Naive thymus-derived CD4-positive, alpha-beta T cell (primary cell): ENCODE measurements around the gene DOCK8. TPM values are rescaled to one million over a fixed set of nuclear protein-coding genes. Genes with fewer than 3 reads are reported as not detected.
"Not testable (repeated sequence)": the region's sequence is repeated elsewhere in the genome, so short reads cannot be mapped to it uniquely, and the experiment has no call there.

Source experiments
- ATAC-seq: fragments of 150-1000 bp; cut with Tn5 transposase; 2 replicates; pipeline ENCODE4 v1.10.0; 2021; ENCODE audit warnings: mild to moderate bottlenecking, moderate library complexity
- CTCF ChIA-PET: fragments of 350-600 bp; sonication (Branson Sonifier 250); formaldehyde crosslinking; loops from one replicate; lab custom pipeline; 2021; ENCODE audit warnings: antibody characterized with exemption; lab: Charles Lee
- POLR2A ChIA-PET: fragments of 350-600 bp; sonication (Branson Sonifier 250); formaldehyde crosslinking; loops from one replicate; lab custom pipeline; 2021; ENCODE audit warnings: antibody characterized with exemption, inconsistent platforms; lab: Charles Lee
- DNase-seq, 9 donors: peaks; one replicate each; pipeline versions ENCODE4 v3.0.0 to v3.0.0-alpha.2; 2020 to 2022; ENCODE audit warnings: mixed read lengths in 1 of 9
- H3K27ac ChIP-seq: one replicate; pipeline ENCODE4 v1.7.0; 2013; ENCODE audit warnings: mild to moderate bottlenecking, low read depth, low read length, moderate library complexity
- H3K27me3 ChIP-seq, 2 donors: one replicate each; pipeline ENCODE4 v1.7.0; 2013; ENCODE audit warnings: low read length in 2 of 2, mild to moderate bottlenecking in 2 of 2, moderate library complexity in 2 of 2; ENCODE audit not compliant: control insufficient read depth in 2 of 2, insufficient read depth in 2 of 2
- H3K36me3 ChIP-seq, 3 experiments: 1 replicate in 2 of 3; 2 replicates in 1 of 3; pipeline ENCODE4 v1.7.0; 2013; ENCODE audit warnings: low read length in 3 of 3, mild to moderate bottlenecking in 3 of 3, moderate library complexity in 1 of 3; ENCODE audit not compliant: insufficient read depth in 3 of 3, control insufficient read depth in 2 of 3
- H3K4me1 ChIP-seq, 2 donors: one replicate each; pipeline ENCODE4 v1.7.0; 2013; ENCODE audit warnings: low read length in 2 of 2, mild to moderate bottlenecking in 2 of 2, moderate library complexity in 1 of 2; ENCODE audit not compliant: control insufficient read depth in 2 of 2, insufficient read depth in 2 of 2
- H3K4me3 ChIP-seq: 2 replicates; pipeline ENCODE4 v1.7.0; 2013; ENCODE audit warnings: mild to moderate bottlenecking, low read length
- H3K9me3 ChIP-seq, 3 experiments: 1 replicate in 2 of 3; 2 replicates in 1 of 3; pipeline ENCODE4 v1.7.0; 2013; ENCODE audit warnings: low read length in 3 of 3; ENCODE audit not compliant: control insufficient read depth in 2 of 3
- H3K27ac Mint-ChIP-seq, 9 donors: one replicate each; pipeline ENCODE4 v1.8.0; 2020 to 2022; ENCODE audit warnings: mixed read lengths in 9 of 9, mild to moderate bottlenecking in 8 of 9, moderate library complexity in 5 of 9, inconsistent platforms in 2 of 9
- H3K27me3 Mint-ChIP-seq, 5 donors: one replicate each; pipeline ENCODE4 v1.8.0; 2021 to 2022; ENCODE audit warnings: mixed read lengths in 5 of 5, mild to moderate bottlenecking in 1 of 5
- H3K36me3 Mint-ChIP-seq, 5 donors: one replicate each; pipeline ENCODE4 v1.8.0; 2020 to 2022; ENCODE audit warnings: mixed read lengths in 5 of 5, mild to moderate bottlenecking in 3 of 5, inconsistent platforms in 1 of 5
- H3K4me1 Mint-ChIP-seq, 7 donors: one replicate each; pipeline ENCODE4 v1.8.0; 2020 to 2022; ENCODE audit warnings: mixed read lengths in 7 of 7, mild to moderate bottlenecking in 3 of 7, inconsistent platforms in 1 of 7
- H3K4me3 Mint-ChIP-seq, 10 donors: one replicate each; pipeline ENCODE4 v1.8.0; 2020 to 2022; ENCODE audit warnings: mild to moderate bottlenecking in 10 of 10, mixed read lengths in 10 of 10, moderate library complexity in 6 of 10, inconsistent platforms in 2 of 10
- H3K9me3 Mint-ChIP-seq, 11 donors: one replicate each; pipeline ENCODE4 v1.8.0; 2020 to 2022; ENCODE audit warnings: mixed read lengths in 11 of 11, mild to moderate bottlenecking in 4 of 11, inconsistent platforms in 1 of 11, moderate library complexity in 1 of 11
- intact Hi-C, 2 donors: fragments of 100-400 bp; cut with micrococcal nuclease; formaldehyde crosslinking; loops; one replicate each; pipeline ENCODE4 v1.15.1; 2023
- polyA plus RNA-seq, 2 donors: library from polyadenylated mRNA; unstranded; fragments of 300-500 nt; fragmentation: Illumina TruSeq; gene quantifications; one replicate each; pipeline ENCODE4 v1.2.3, GENCODE V29; 2021
- total RNA-seq, 6 experiments: library from RNA in 5 of 6; stranded (reverse) in 5 of 6; gene quantifications; 1 replicate in 5 of 6; 2 replicates in 1 of 6; pipeline ENCODE4 v1.2.3 and lab custom pipeline; 2021 to 2026

Gene DOCK8
- total and polyA plus RNA-seq, 7 experiments from 2014 or later, result 47.7 to 294 (median 225) TPM

DNA sequence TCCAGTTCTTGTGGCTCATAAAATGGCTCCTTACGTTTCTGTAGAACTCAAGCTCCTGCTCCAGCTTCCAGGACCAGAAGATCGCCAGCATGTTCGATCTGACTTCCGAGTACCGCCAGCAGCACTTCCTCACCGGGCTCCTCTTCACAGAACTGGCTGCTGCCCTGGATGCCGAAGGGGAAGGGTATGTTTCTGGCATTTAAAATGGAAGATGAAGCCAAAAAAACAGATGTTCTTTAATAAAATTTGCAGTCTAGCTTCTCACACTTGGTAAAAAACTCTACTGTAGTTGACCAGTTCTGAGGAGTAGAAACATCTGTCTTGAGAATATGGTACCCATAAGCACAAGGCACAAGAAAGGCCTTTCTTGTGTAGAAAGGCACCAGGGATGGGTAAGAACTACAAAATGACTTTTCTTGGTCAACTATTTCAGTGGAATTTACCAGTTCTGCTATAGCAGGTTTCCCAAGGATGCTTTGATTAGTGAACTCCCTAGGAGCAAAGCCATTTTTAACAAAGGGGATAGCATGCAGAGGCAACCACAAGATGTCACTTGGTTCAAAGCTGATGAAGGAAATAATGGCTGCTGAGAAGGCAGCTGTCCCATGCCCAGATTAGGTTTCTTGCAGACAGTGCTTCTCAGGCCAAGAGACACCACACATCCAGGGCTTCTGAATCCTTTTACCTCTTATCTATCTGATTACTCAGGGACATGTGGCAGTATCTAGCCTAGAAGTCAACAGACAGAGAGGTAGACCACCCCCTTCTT, 192.4 kb downstream of the DOCK8 start:
- Histone ChIP-seq H3K27me3 (no peaks in the 10 kb centered on the region), H3K27ac (no peak overlapping the region), H3K36me3 (peaks cover 58 to 70% (median 62%) of the 10 kb centered on the region in 3 experiments), H3K4me3 (no peak overlapping the region), H3K4me1 (no peaks in the 10 kb centered on the region), H3K9me3 (no peaks in the 10 kb centered on the region)
- Mint-ChIP-seq H3K4me1 (peaks cover 0 to 8% (median 3%) of the 10 kb centered on the region in 7 donors), H3K36me3 (peaks cover 24 to 80% (median 62%) of the 10 kb centered on the region in 5 donors), H3K4me3 (no peak overlapping the region), H3K27ac (peak overlapping the region in 1 of 9 donors; percentile 57), H3K27me3 (no peaks in the 10 kb centered on the region), H3K9me3 (peaks cover 0 to 3% (median 0%) of the 10 kb centered on the region in 11 donors)
- ChIA-PET POLR2A (no interaction called here), CTCF (no interaction called here)
- ATAC-seq (no peak), DNase-seq (no peak)
- intact Hi-C loops, result loop anchor here in 1 of 2 donors (5.0 kb wide), 1 partner anchor 35 kb away; no protein-coding TSS in a partner anchor

GRCh38 chr9:409655-410054, 195.0 kb downstream of the DOCK8 start:
- H3K4me1 ChIP-seq, POLR2A ChIA-PET, H3K4me3 ChIP-seq, H3K27me3 ChIP-seq, H3K4me3 Mint-ChIP-seq, DNase-seq, H3K27ac ChIP-seq, H3K4me1 Mint-ChIP-seq, H3K9me3 Mint-ChIP-seq, ATAC-seq, H3K9me3 ChIP-seq, H3K27ac Mint-ChIP-seq, H3K27me3 Mint-ChIP-seq: not testable (repeated sequence)
- H3K36me3 Mint-ChIP-seq, result peaks cover 22 to 72% (median 60%) of the 10 kb centered on the region in 5 donors
- H3K36me3 ChIP-seq, result peaks cover 43 to 51% (median 49%) of the 10 kb centered on the region in 3 experiments
- intact Hi-C loops, result loop anchor here (5.0 kb wide), 2 partner anchors 33 to 38 kb away; no protein-coding TSS in a partner anchor
- CTCF ChIA-PET, result interaction anchor here (0.7 kb wide), 1 partner anchor 337 kb away, joined by 3 read pairs; no protein-coding TSS in a partner anchor

GRCh38 chr9:414595-414994, 199.9 kb downstream of the DOCK8 start:
- H3K27me3 ChIP-seq, result no peaks in the 10 kb centered on the region
- CTCF ChIA-PET, result no interaction called here
- Mint-ChIP-seq H3K36me3 (peaks cover 16 to 62% (median 32%) of the 10 kb centered on the region in 5 donors), H3K9me3 (no peaks in the 10 kb centered on the region), H3K27ac (peak overlapping the region in 4 of 9 donors; percentile 9 to 53 (median 32)), H3K4me1 (peaks cover 0 to 3% (median 0%) of the 10 kb centered on the region in 7 donors), H3K27me3 (no peaks in the 10 kb centered on the region), H3K4me3 (no peak overlapping the region)
- no peak for DNase-seq
- H3K27ac ChIP-seq, result no peak overlapping the region
- H3K9me3 ChIP-seq, result no peaks in the 10 kb centered on the region
- POLR2A ChIA-PET, result interaction anchor here (1.0 kb wide), 1 partner anchor 9 kb away, joined by 3 read pairs; no protein-coding TSS in a partner anchor
- intact Hi-C loops, result loop anchor here in 1 of 2 donors (5.0 kb wide), 1 partner anchor 33 kb away; no protein-coding TSS in a partner anchor
- ATAC-seq, result no peak
- no peak overlapping the region for H3K4me3 ChIP-seq
- H3K4me1 ChIP-seq, result no peaks in the 10 kb centered on the region
- H3K36me3 ChIP-seq, result peaks cover 26 to 45% (median 38%) of the 10 kb centered on the region in 3 experiments

GRCh38 chr9:419571-420171, 205.0 kb downstream of the DOCK8 start:
- peak overlapping the region in 4 of 9 donors; percentile 10 to 54 (median 32) for H3K27ac Mint-ChIP-seq
- Histone ChIP-seq H3K9me3 (no peaks in the 10 kb centered on the region), H3K36me3 (peaks cover 44 to 84% (median 46%) of the 10 kb centered on the region in 3 experiments), H3K4me3 (no peak overlapping the region), H3K4me1 (peaks cover 0 to 1% of the 10 kb centered on the region in 2 donors), H3K27me3 (no peaks in the 10 kb centered on the region), H3K27ac (no peak overlapping the region)
- ATAC-seq, result no peak
- POLR2A ChIA-PET, result no interaction called here
- intact Hi-C loops, result loop anchor here in 1 of 2 donors (10.0 kb wide), 1 partner anchor 85 kb away; no protein-coding TSS in a partner anchor
- H3K4me1 Mint-ChIP-seq, result peaks cover 0 to 2% (median 0%) of the 10 kb centered on the region in 7 donors
- H3K9me3 Mint-ChIP-seq, result no peaks in the 10 kb centered on the region
- no peaks in the 10 kb centered on the region for H3K27me3 Mint-ChIP-seq
- H3K36me3 Mint-ChIP-seq, result peaks cover 15 to 67% (median 33%) of the 10 kb centered on the region in 5 donors
- CTCF ChIA-PET, result interaction anchor here (0.6 kb wide), 1 partner anchor 39 kb away, joined by 3 read pairs; no protein-coding TSS in a partner anchor
- DNase-seq, result no peak
- no peak overlapping the region for H3K4me3 Mint-ChIP-seq

GRCh38 chr9:421896-422295, 207.2 kb downstream of the DOCK8 start:
- intact Hi-C loops, result loop anchor here in 1 of 2 donors (10.0 kb wide), 1 partner anchor 87 kb away; no protein-coding TSS in a partner anchor
- no peak overlapping the region for H3K4me3 Mint-ChIP-seq
- no peak overlapping the region for H3K27ac Mint-ChIP-seq
- no peaks in the 10 kb centered on the region for H3K27me3 Mint-ChIP-seq
- CTCF ChIA-PET, result no interaction called here
- no peak overlapping the region for H3K27ac ChIP-seq
- no peak overlapping the region for H3K4me3 ChIP-seq
- POLR2A ChIA-PET, result no interaction called here
- H3K9me3 ChIP-seq, result no peaks in the 10 kb centered on the region
- peaks cover 0 to 2% (median 0%) of the 10 kb centered on the region in 7 donors for H3K4me1 Mint-ChIP-seq
- no peaks in the 10 kb centered on the region for H3K9me3 Mint-ChIP-seq
- H3K4me1 ChIP-seq, result peaks cover 0 to 3% of the 10 kb centered on the region in 2 donors
- ATAC-seq, result no peak
- H3K36me3 ChIP-seq, result peaks cover 31 to 78% (median 36%) of the 10 kb centered on the region in 3 experiments
- H3K36me3 Mint-ChIP-seq, result peaks cover 4 to 60% (median 31%) of the 10 kb centered on the region in 5 donors
- no peaks in the 10 kb centered on the region for H3K27me3 ChIP-seq
- no peak for DNase-seq

GRCh38 chr9:426264-426663, 211.6 kb downstream of the DOCK8 start:
- intact Hi-C loops, result loop anchor here in 1 of 2 donors (10.0 kb wide), 1 partner anchor 91 kb away; no protein-coding TSS in a partner anchor
- Mint-ChIP-seq H3K9me3 (no peaks in the 10 kb centered on the region), H3K36me3 (peaks cover 7 to 62% (median 33%) of the 10 kb centered on the region in 5 donors)

More at GRCh38 chr9:426264-426663, 211.6 kb downstream of the DOCK8 start:
- Mint-ChIP-seq H3K27me3 (no peaks in the 10 kb centered on the region), H3K4me1 (no peaks in the 10 kb centered on the region), H3K27ac (peak overlapping the region in 3 of 9 donors; percentile 2 to 80 (median 3)), H3K4me3 (no peak overlapping the region)
- DNase-seq (no peak), ATAC-seq (no peak)
- Histone ChIP-seq H3K4me3 (no peak overlapping the region), H3K27ac (no peak overlapping the region), H3K36me3 (peaks cover 20 to 85% (median 42%) of the 10 kb centered on the region in 3 experiments), H3K27me3 (no peaks in the 10 kb centered on the region), H3K4me1 (peaks cover 0 to 3% of the 10 kb centered on the region in 2 donors), H3K9me3 (no peaks in the 10 kb centered on the region)
- ChIA-PET CTCF (no interaction called here), POLR2A (no interaction called here)
